ENCODE measurements around the gene TRIM74. TPM values are rescaled to one million over a fixed set of nuclear protein-coding genes. Genes with fewer than 3 reads are reported as not detected.
"Not testable (repeated sequence)": the region's sequence is repeated elsewhere in the genome, so short reads cannot be mapped to it uniquely, and the experiment has no call there.

The TRIM74 gene
- total RNA-seq = 2.6 and 3.3 TPM in 2 replicates

GRCh38 chr7:72968980-72969516 lies at the start of gene TRIM74:
TSS of gene TRIM74 (minus strand) at chr7:72969466. CDS start at chr7:72966157, 3,309 bp downstream.
- intact Hi-C loops (cut with micrococcal nuclease) = not testable (repeated sequence)

- intact Hi-C loops (cut with micrococcal nuclease) = not testable (repeated sequence)
These were observed 37.2 kb upstream of the TRIM74 start for GRCh38 chr7:73006491-73006890.

GRCh38 chr7:73005693-73006447 lies 36.6 kb upstream of the TRIM74 start:
- intact Hi-C loops (cut with micrococcal nuclease) = not testable (repeated sequence)

GRCh38 chr7:73005356-73005692 lies 36.1 kb upstream of the TRIM74 start:
- intact Hi-C loops (cut with micrococcal nuclease) = not testable (repeated sequence)

GRCh38 chr7:72997887-72998468 lies 28.7 kb upstream of the TRIM74 start:
- intact Hi-C loops (cut with micrococcal nuclease) = not testable (repeated sequence)

- intact Hi-C loops (cut with micrococcal nuclease) = not testable (repeated sequence)
These were observed 28.2 kb upstream of the TRIM74 start for GRCh38 chr7:72997447-72997846.

GRCh38 chr7:72995484-72995883 lies 26.2 kb upstream of the TRIM74 start:
- intact Hi-C loops (cut with micrococcal nuclease) = not testable (repeated sequence)

GRCh38 chr7:72990146-72990913 lies 21.1 kb upstream of the TRIM74 start:
- intact Hi-C loops (cut with micrococcal nuclease) = not testable (repeated sequence)

- intact Hi-C loops (cut with micrococcal nuclease) = not testable (repeated sequence)
These were observed 12.8 kb upstream of the TRIM74 start for GRCh38 chr7:72982084-72982483.

GRCh38 chr7:72980382-72980781 lies 11.1 kb upstream of the TRIM74 start:
- intact Hi-C loops (cut with micrococcal nuclease) = not testable (repeated sequence)

- intact Hi-C loops (cut with micrococcal nuclease) = not testable (repeated sequence)
These were observed 7.2 kb upstream of the TRIM74 start for GRCh38 chr7:72976434-72976833.

GRCh38 chr7:72975656-72976286 lies 6.5 kb upstream of the TRIM74 start:
- intact Hi-C loops (cut with micrococcal nuclease) = not testable (repeated sequence)

- intact Hi-C loops (cut with micrococcal nuclease) = not testable (repeated sequence)
These were observed 5.5 kb upstream of the TRIM74 start for GRCh38 chr7:72974781-72975180.

- intact Hi-C loops (cut with micrococcal nuclease) = not testable (repeated sequence)
These were observed 2.2 kb upstream of the TRIM74 start for GRCh38 chr7:72971505-72971904.

- intact Hi-C loops (cut with micrococcal nuclease) = not testable (repeated sequence)
These were observed 422 bp upstream of the TRIM74 start for GRCh38 chr7:72969688-72970087.

GRCh38 chr7:72966892-72967291 lies 2.4 kb downstream of the TRIM74 start:
- intact Hi-C loops (cut with micrococcal nuclease) = not testable (repeated sequence)

- intact Hi-C loops (cut with micrococcal nuclease) = not testable (repeated sequence)
These were observed 3.9 kb downstream of the TRIM74 start for GRCh38 chr7:72965186-72965975.

- intact Hi-C loops (cut with micrococcal nuclease) = not testable (repeated sequence)
These were observed 6.2 kb downstream of the TRIM74 start for GRCh38 chr7:72963056-72963455.

- intact Hi-C loops (cut with micrococcal nuclease) = not testable (repeated sequence)
These were observed 8.0 kb downstream of the TRIM74 start for GRCh38 chr7:72961346-72961650.

- intact Hi-C loops (cut with micrococcal nuclease) = not testable (repeated sequence)
These were observed 8.5 kb downstream of the TRIM74 start for GRCh38 chr7:72960626-72961345.

All from T-helper 1 cell treated with Interleukin-12 subunit alpha and Interleukin-12 subunit beta and Interleukin-4 antibody, amounts not matched to agents 30 ng/mL and 1 ng/mL, for 36 hours (primary cell).